Heart right ventricle (tissue), 16 donors: ENCODE measurements around the gene CPXM1. TPM values are rescaled to one million over a fixed set of nuclear protein-coding genes. Genes with fewer than 3 reads are reported as not detected.

Experiments used
- ATAC-seq, 8 donors: fragments of 200-7000 bp; cut with Tn5 transposase; one replicate each; pipeline ENCODE4 v1.9.1; 2020; ENCODE audit warnings: mild to moderate bottlenecking in 8 of 8, moderate library complexity in 8 of 8, moderate number of reproducible peaks in 1 of 8
- DNase-seq, 2 donors: peaks; one replicate each; pipeline ENCODE4 v3.0.0-alpha.2; 2020
- H3K27ac ChIP-seq, 10 donors: fragments of 200-600 bp; sonication (generic) in 2 of 10; one replicate each; pipeline versions ENCODE4 v1.5.0 to v1.8.0; 2020 to 2022; ENCODE audit warnings: mild to moderate bottlenecking in 3 of 10
- H3K27me3 ChIP-seq, 7 donors: fragments of 200-600 bp; one replicate each; pipeline ENCODE4 v1.8.0; 2021 to 2022; ENCODE audit warnings: mild to moderate bottlenecking in 2 of 7
- H3K36me3 ChIP-seq, 9 donors: fragments of 200-600 bp; sonication (generic) in 1 of 9; one replicate each; pipeline versions ENCODE4 v1.5.0 to v1.8.0; 2020 to 2022; ENCODE audit warnings: mild to moderate bottlenecking in 2 of 9
- H3K4me1 ChIP-seq, 9 donors: fragments of 200-600 bp; sonication (generic) in 1 of 9; one replicate each; pipeline versions ENCODE4 v1.5.0 to v1.8.0; 2020 to 2022; ENCODE audit warnings: mild to moderate bottlenecking in 4 of 9
- H3K4me3 ChIP-seq, 10 donors: fragments of 200-600 bp; sonication (generic) in 2 of 10; one replicate each; pipeline versions ENCODE4 v1.5.0 to v1.8.0; 2020 to 2022; ENCODE audit warnings: mild to moderate bottlenecking in 7 of 10, moderate library complexity in 2 of 10
- H3K9me3 ChIP-seq, 11 donors: fragments of 200-600 bp in 10 of 11; sonication (generic) in 2 of 11; one replicate each; pipeline versions ENCODE4 v1.5.0 to v1.8.0; 2013 to 2022; ENCODE audit warnings: mild to moderate bottlenecking in 2 of 11, control low read depth in 1 of 11, moderate library complexity in 1 of 11
- CTCF ChIP-seq, 9 donors: fragments of 200-600 bp; sonication (generic) in 2 of 9; IDR thresholded peaks; one replicate each; pipeline versions ENCODE4 v1.5.0 to v1.8.0; 2021 to 2022; ENCODE audit warnings: antibody characterized with exemption in 9 of 9, mild to moderate bottlenecking in 5 of 9, moderate library complexity in 1 of 9
- WGBS, 2 donors: extraction: QIAGEN DNeasy Blood & Tissue Kit; methylation state at CpG; one replicate each; pipeline ENCODE4 v1.1.7; 2013; ENCODE audit warnings: inconsistent platforms in 1 of 2; 5-methylcytosine and 5-hydroxymethylcytosine counted together
- intact Hi-C, 10 donors: fragments of 100-400 bp; cut with DNase I; formaldehyde crosslinking; loops; one replicate each; pipeline versions ENCODE4 v1.11.1 to v1.14.2; 2022
- polyA plus RNA-seq, 2 donors: library from polyadenylated mRNA; stranded (reverse); fragments of 200-250 nt; gene quantifications; one replicate each; pipeline ENCODE4 v1.2.3, GENCODE V29; 2013
- total RNA-seq, 10 donors: library from RNA; stranded (reverse); fragmentation: NEBNext Ultra II Directional in 3 of 10; extraction: Animal tissue kit (Norgen Biotek cat#: 25700) in 3 of 10; gene quantifications; one replicate each; pipeline versions ENCODE4 v1.2.1 to v1.2.4, GENCODE V29; 2021 to 2023
- donor health status: Arrhythmogenic right ventricular cardiomyopathy.
- donor health status: ischemic (EF 13 %, LVEDD 7.1; RV severe dilation, severe dysfunction).
- donor health status: healthy with polysubstance abuse.
- donor health status: DM: no; HTN: yes; CAD: no.
- donor health status: DM: no; HTN: no; CAD: no.
- donor health status: ischemic (EF 25% LVEDD 6.9; RV normal size, moderate dysfunction).
- donor health status: ischemic (EF 25% LVEDD 5.7; RV mildly dilated, moderate dysfunction).
- donor health status: healthy.
- donor health status: DM: yes; HTN: yes; CAD: no.
- donor health status: Ischemic cardiomyopathy.
- donor health status: ischemic (EF 35%, LVEDD 5.7; RV mildly dilated, moderate dysfunction).
- donor health status: nonischemic (EF 11% LVEDD 7.7; RV severe dilation, severe dysfunction).
- donor health status: DM: yes; HTN: yes; CAD: no.
- donor health status: PGD.
- donor health status: ischemic (EF 29% LVEDD 5.4; RV normal size, mild dysfunction).
- donor health status: nonischemic (EF 23%, LVEDD 6.1; RV moderate dilation, normal function).

The CPXM1 gene
- total and polyA plus RNA-seq, 12 donors = 0.48 to 4.9 (median 1.4) TPM; not detected in 1

GRCh38 chr20:2799688-2800520, 523 bp downstream of the CPXM1 start:
- no peak for TF ChIP-seq CTCF (IDR thresholded peaks at IDR 0.05)
- intact Hi-C loops = no loop called here
- Histone ChIP-seq H3K36me3 (no peaks in the 10 kb centered on the region), H3K4me3 (peak overlapping the region in 9 of 10 donors; percentile 16 to 54 (median 34)), H3K4me1 (peaks cover 0 to 29% (median 12%) of the 10 kb centered on the region in 9 donors), H3K27ac (peak overlapping the region in 1 of 10 donors; percentile 47), H3K9me3 (peaks cover 0 to 4% (median 0%) of the 10 kb centered on the region in 11 donors), H3K27me3 (peaks cover 7 to 97% (median 82%) of the 10 kb centered on the region in 7 donors)
- DNase-seq (no peak), ATAC-seq (peak in 3 of 8 donors; percentile 21 to 36 (median 26))
- 2 to 3% methylated on average over 61 of the region's 61 CpGs for WGBS, 2 donors

GRCh38 chr20:2799271-2799670, 1.2 kb downstream of the CPXM1 start:
- ATAC-seq (no peak), DNase-seq (no peak)
- intact Hi-C loops = no loop called here
- H3K4me1 ChIP-seq = peaks cover 0 to 25% (median 12%) of the 10 kb centered on the region in 9 donors
- WGBS, 2 donors = 42 to 59% methylated on average over 9 of the region's 9 CpGs
- H3K36me3 ChIP-seq = no peaks in the 10 kb centered on the region
- peaks cover 7 to 97% (median 78%) of the 10 kb centered on the region in 7 donors for H3K27me3 ChIP-seq
- peak overlapping the region in 5 of 10 donors; percentile 30 to 54 (median 41) for H3K4me3 ChIP-seq
- H3K9me3 ChIP-seq = peaks cover 0 to 4% (median 0%) of the 10 kb centered on the region in 11 donors
- no peak overlapping the region for H3K27ac ChIP-seq
- no peak for TF ChIP-seq CTCF (IDR thresholded peaks at IDR 0.05)

- no peak for TF ChIP-seq CTCF (IDR thresholded peaks at IDR 0.05)
- H3K4me1 ChIP-seq = peaks cover 0 to 25% (median 12%) of the 10 kb centered on the region in 9 donors
- intact Hi-C loops = no loop called here
- peaks cover 0 to 4% (median 0%) of the 10 kb centered on the region in 11 donors for H3K9me3 ChIP-seq
- no peak for DNase-seq
- H3K4me3 ChIP-seq = no peak overlapping the region
- 69 to 73% methylated on average over 6 of the region's 6 CpGs for WGBS, 2 donors
- H3K36me3 ChIP-seq = no peaks in the 10 kb centered on the region
- H3K27ac ChIP-seq = no peak overlapping the region
- peak in 1 of 8 donors; percentile 12 for ATAC-seq
- peaks cover 7 to 98% (median 78%) of the 10 kb centered on the region in 7 donors for H3K27me3 ChIP-seq
Observed at GRCh38 chr20:2798814-2799213, 1.6 kb downstream of the CPXM1 start.

- intact Hi-C loops = no loop called here
Observed at GRCh38 chr20:2798095-2798805, 2.2 kb downstream of the CPXM1 start.

More at GRCh38 chr20:2798095-2798805, 2.2 kb downstream of the CPXM1 start:
- peaks cover 7 to 98% (median 78%) of the 10 kb centered on the region in 7 donors for H3K27me3 ChIP-seq
- no peak overlapping the region for H3K27ac ChIP-seq
- ATAC-seq = no peak
- no peak overlapping the region for H3K4me3 ChIP-seq
- no peak for TF ChIP-seq CTCF (IDR thresholded peaks at IDR 0.05)
- WGBS, 2 donors = 87 to 90% methylated on average over 19 of the region's 19 CpGs
- peaks cover 0 to 25% (median 12%) of the 10 kb centered on the region in 9 donors for H3K4me1 ChIP-seq
- no peaks in the 10 kb centered on the region for H3K36me3 ChIP-seq
- no peak for DNase-seq
- peaks cover 0 to 4% (median 0%) of the 10 kb centered on the region in 11 donors for H3K9me3 ChIP-seq
